OCI-LY1 (cell line): ENCODE results near the gene BET1.

ENCODE experiments used
- CTCF ChIP-seq: fragments of 200-600 bp; sonication (generic), shearing (Covaris generic); IDR thresholded peaks from 2 replicates; pipeline ENCODE4 v1.5.1; 2017; ENCODE audit warnings: mild to moderate bottlenecking, antibody characterized with exemption, low read length, moderate library complexity, mixed read lengths
- EZH2 ChIP-seq: fragments of 200-600 bp; sonication (generic), shearing (Covaris generic); IDR thresholded peaks from 2 replicates; pipeline ENCODE4 v1.8.0; 2017; ENCODE audit warnings: borderline replicate concordance, mixed run types, mild to moderate bottlenecking, antibody characterized with exemption, low read length, moderate library complexity, mixed read lengths

GRCh38 chr7:93960986-93961385 lies 43.2 kb downstream of the BET1 start:
- no peak for TF ChIP-seq CTCF
- TF ChIP-seq EZH2 = no peak
